RKO (cell line): Measurements from ENCODE around the gene POFUT2.

ENCODE experiments used
- DNase-seq: peaks from one replicate; pipeline ENCODE4 v3.0.0-alpha.2; 2016; ENCODE audit warnings: low spot score

POFUT2 gene

GRCh38 chr21:45287438-45288391 lies at the start of gene POFUT2:
Gene POFUT2 (minus strand): TSS chr21:45287895. CDS start chr21:45287871, 24 bp downstream.
- peak; percentile 91 for DNase-seq

DNA sequence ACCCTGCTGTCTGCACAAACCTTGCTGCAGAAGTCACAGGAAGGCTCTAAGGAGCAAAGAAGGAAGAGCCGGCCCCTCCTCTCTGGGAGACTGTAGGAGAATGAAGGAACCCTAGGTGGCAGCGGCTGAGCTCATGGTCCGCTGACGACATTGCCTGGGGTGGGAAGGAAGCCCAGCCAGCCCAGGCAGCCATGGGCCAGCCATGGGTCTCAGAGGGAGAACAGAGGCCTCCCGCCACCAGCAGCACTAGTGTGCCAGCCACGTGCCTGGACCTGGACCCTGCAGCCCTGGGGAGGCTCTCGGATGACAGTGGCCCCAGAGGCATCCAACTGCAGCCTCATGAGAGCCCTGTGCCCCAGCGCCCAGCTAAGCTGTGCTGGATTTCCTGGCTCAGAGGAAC lies 49.2 kb upstream of the POFUT2 start:
- DNase-seq = no peak

GRCh38 chr21:45336535-45336810 lies 48.8 kb upstream of the POFUT2 start:
- DNase-seq = no peak

GRCh38 chr21:45335761-45336534 lies 48.3 kb upstream of the POFUT2 start:
- no peak for DNase-seq

GRCh38 chr21:45335151-45335760 lies 47.6 kb upstream of the POFUT2 start:
- no peak for DNase-seq

- DNase-seq = no peak
Measured at GRCh38 chr21:45334591-45335081, 46.9 kb upstream of the POFUT2 start.

- DNase-seq = no peak
Measured at GRCh38 chr21:45334134-45334533, 46.4 kb upstream of the POFUT2 start.

- DNase-seq = no peak
Measured at GRCh38 chr21:45333583-45334121, 46.0 kb upstream of the POFUT2 start.

- DNase-seq = no peak
Measured at GRCh38 chr21:45332981-45333582, 45.4 kb upstream of the POFUT2 start.

DNA sequence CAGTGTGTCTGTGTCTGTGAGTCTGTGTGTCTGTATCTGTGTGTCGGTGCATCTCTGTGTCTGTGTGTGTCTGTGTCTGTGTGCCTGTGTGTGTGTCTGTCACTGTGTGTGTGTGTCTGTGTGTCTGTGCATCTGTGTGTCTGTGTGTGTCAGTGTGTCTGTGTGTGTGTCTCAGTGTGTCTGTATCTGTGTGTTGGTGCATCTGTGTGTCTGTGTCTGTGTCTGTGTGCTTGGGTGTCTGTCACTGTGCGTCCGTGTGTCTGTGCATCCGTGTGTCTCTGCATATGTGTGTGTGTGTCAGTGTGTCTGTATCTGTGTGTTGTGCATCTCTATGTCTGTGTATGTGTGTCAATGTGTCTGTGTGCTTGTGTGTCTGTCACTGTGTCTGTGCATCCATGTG lies 44.7 kb upstream of the POFUT2 start:
- no peak for DNase-seq

DNA sequence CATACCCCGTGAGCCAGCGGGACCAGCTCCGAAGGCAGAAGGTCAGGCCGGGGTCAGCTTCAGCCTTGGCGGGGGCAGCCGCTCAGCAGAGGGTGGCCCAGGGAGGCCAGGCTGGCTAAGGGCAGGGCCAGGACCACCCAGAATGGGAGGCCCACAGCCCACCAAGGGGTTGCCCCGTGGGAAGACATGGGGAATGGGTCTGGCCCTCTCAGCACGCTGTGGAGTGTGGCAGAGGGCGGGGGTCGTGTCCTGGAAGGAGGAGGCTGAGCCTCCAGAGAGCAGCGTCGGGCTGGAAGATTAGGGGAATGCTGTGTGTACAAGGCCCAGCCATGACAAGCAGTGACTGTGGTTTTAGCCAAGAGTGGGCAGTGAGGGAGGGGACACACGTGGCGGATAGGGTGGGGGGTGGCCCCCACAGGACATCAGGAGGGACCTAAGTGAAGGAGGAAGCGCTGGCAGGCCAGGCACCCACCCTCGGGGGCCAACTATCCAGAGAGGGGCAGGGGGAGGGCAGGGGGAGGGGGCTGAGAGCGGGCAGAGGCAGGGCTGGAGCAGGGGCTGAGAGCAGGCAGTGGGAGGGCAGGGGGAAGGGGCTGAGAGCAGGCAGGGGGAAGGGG lies 43.9 kb upstream of the POFUT2 start:
- no peak for DNase-seq

GRCh38 chr21:45330851-45331261 lies 43.2 kb upstream of the POFUT2 start:
- no peak for DNase-seq

GRCh38 chr21:45330075-45330781 lies 42.5 kb upstream of the POFUT2 start:
- DNase-seq = no peak

GRCh38 chr21:45329261-45330074 lies 41.8 kb upstream of the POFUT2 start:
- DNase-seq = no peak

- DNase-seq = no peak
Measured at GRCh38 chr21:45328198-45329091, 40.8 kb upstream of the POFUT2 start.

- DNase-seq = no peak
Measured at GRCh38 chr21:45327441-45328197, 39.9 kb upstream of the POFUT2 start.

- DNase-seq = no peak
Measured at GRCh38 chr21:45326891-45327440, 39.3 kb upstream of the POFUT2 start.
